HG03565 (cell line): Measurements from ENCODE around the gene E4F1.
"Not testable (repeated sequence)": the region's sequence is repeated elsewhere in the genome, so short reads cannot be mapped to it uniquely, and the experiment has no call there.

Experiments
- ATAC-seq: cut with Tn5 transposase; IDR thresholded peaks from one replicate; pipeline ENCODE4 v1.9.1; 2021; ENCODE audit warnings: mild to moderate bottlenecking, moderate library complexity; ENCODE audit not compliant: unreplicated experiment

E4F1 gene

DNA sequence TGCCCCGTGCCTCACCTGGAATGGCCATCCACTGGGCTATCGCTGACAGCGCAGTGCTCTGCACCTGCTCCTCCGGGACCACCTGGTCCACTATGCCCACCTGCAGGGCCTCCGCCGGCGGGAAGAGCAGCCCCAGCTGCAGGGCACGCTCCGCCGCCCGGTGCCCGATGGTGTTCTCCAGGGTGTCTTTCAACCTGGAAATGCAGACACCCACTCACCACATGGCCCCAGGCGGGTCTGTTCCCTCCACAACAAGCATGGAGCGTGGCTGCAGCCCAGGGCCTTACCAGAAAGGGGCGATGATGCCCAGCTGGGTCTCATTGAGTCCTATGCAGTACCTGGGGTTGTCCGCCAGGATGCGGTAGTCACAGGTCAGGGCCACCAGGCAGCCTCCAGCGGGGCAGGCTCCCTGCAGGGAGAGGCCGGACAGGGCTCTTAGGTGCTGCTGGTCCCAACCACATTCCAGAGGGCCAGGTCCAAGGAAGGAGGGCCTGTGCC lies 19.7 kb downstream of the E4F1 start:
- ATAC-seq: no peak

- ATAC-seq: no peak
Measured at GRCh38 chr16:2243781-2244180, 20.4 kb downstream of the E4F1 start.

- no peak for ATAC-seq
Measured at GRCh38 chr16:2244301-2244700, 20.9 kb downstream of the E4F1 start.

DNA sequence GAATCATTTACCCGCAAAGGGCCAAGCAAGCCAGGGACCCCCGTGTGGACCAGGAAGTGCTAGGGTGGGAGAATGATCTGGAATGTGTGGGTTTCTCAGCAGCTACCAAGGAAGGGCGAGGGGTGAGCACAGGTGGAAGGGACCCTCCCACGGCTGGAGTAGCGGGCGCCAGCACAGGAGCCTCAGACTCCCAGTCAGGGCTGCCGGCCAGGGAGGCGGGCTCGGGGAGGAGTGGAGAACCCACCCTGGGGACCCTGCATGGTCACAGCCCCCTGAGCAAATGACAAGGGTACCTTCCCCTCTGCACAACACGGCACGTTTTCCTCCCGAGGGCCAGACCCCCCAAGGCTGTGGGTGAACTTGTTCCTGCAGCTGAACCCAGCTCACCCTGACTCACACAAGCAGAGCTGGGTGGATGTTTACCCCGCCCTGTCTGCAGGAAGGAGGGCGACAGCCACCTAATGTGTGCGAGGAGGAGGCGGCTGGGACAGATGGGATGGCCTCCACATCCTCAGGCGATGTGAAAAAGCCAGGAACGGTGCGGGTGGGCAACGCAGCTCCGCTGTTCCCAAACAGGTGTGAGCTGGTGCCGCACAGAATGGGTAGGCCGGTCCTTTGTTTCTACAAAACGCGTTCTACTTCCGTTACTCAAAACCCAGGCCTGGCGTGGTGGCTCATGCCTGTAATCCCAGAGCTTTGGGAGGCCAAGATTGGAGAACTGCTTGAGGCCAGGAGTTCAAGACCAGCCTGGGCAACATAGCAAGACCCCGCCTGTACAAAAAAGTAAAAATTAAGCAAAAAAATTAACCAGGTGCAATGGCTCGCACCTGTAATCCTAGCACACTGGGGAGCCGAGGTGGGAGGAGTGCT lies 21.8 kb downstream of the E4F1 start:
- ATAC-seq: no peak

DNA sequence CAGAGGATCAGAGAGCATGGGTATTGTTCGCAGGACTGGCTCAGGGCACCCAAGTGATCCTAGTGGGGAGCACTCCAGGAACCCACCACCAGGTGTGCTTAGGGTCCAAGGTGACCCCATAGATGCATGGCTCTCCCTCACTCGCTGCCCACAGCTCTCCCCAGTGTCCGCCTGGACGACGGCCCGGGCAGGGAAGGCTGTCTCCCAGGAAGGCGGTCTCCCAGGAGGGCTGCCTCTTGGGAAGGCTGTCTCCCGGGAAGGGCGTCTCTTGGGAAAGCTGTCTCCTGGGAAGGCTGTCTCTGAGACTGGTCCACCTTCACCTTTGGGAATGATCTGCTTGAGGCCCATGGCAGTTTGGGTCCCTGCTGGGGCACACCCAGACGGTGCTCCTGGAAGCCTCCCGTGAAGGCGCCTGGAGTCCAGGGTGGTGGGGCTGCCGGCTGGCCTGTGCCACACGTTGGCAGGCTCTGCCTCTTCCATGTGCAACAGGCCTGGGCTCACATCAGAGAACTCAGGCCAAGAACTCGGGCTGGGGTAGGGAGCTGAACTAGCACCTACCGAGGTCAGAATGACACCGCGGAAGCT lies 23.0 kb downstream of the E4F1 start:
- no peak for ATAC-seq

DNA sequence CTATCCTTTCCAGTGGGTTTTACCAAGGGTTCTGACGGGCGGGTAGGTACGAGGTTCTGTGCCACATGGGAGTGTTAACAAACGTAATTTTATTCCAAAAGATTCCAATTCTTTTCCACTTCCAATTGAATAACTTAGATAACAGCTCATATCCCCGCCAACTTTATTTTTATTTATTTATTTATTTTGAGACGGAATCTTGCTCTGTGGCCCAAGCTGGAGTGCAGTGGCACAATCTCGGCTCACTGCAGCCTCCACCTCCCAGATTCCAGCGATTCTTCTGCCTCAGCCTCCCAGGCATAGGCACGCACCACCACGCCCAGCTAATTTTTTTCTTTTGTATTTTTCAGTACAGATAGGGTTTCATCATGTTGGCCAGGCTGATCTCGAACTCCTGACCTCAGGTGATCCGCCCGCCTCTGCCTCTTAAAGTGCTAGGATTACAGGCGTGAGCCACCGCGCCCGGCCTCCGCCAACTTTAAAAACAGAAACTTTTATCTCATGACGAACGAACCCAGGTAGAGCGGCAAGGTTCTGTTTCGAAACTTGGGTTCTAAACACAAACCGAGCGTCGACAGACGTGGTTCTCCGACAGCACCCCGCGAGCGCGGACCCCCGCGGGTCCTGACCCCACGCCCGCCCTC lies 27.4 kb downstream of the E4F1 start:
- ATAC-seq: no peak

DNA sequence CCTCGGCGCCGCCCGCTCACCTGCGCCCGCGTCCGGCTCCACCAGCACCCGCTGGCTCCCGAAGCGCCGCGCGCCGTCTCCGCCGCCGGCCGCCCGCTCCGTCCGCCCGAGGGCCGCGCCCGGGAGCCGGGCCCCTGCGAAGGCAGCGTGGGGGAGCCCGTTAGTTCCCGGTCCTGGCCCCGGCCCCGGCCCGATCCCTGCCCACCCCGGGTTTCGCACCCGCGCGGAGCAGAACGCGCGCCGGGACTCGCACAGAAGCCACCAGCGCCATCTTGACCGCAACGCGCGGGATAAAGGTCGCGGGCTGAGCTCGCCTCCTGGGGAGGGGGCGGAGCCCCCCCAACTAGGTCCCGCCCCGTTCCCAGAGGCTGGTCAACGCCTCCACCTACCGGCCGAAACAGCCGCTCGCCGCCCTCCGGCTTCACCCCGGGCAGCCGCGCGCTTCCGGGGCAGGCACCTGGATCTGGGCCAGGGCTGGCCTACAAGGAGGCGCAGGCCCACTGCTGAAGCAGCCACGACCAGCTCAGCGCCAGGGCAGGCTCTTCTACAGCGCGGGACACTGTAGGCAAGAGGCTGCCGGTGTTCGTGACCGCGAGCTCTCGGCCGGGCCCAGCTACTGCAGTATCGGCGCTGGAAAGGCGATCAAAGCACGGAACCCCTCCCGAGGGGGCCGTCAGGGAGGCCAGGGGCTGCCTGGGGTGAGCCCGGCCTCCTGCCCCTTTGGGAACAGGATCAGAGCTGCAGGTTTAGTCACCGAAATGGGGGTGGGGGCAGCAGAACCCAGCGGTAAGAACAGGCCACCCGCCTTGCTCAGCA lies 28.1 kb downstream of the E4F1 start, which contains the start of gene ECI1:
ECI1 (minus strand) TSS at position 292 of the 816 bp plus-strand sequence; CDS start at position 271, 21 bp downstream.
- ATAC-seq: peak; percentile 86

DNA sequence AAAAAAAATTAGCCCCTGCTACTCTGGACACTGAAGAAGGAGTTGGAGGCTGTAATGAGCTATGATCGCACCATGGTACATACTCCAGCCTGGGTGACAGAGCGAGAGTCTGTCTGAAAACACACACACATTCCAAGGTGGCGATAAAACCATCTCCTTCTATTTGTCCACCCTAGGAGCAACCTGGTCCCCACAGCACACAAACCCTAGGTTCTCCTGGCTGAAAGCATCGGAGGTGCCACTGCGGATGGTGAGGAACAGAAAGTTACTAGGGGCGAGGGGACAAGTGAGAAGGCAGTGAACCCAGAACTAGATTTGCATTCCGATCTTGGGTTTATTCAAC lies 29.4 kb downstream of the E4F1 start:
- ATAC-seq: no peak

DNA sequence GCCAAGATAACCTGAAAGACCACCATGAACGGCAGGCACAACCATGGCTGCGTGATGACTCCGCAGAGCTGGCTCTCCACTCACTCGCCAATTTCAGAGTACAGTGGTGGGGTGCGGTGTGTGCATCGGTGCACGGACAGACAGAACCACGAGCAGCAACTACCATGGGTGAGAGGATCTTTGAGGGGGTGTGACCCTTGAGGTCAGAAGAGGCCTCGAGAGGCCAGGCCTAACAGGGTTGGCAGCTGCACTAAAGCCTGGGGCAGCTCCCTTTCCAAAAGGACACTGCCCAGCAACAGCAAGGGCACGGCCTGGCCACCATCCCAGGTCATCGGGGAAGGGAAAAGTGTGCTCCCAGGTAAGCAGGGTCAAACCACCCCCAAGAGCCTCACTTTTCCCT lies 29.9 kb downstream of the E4F1 start:
- ATAC-seq: no peak

- no peak for ATAC-seq
Measured at GRCh38 chr16:2256531-2257140, 33.2 kb downstream of the E4F1 start.

DNA sequence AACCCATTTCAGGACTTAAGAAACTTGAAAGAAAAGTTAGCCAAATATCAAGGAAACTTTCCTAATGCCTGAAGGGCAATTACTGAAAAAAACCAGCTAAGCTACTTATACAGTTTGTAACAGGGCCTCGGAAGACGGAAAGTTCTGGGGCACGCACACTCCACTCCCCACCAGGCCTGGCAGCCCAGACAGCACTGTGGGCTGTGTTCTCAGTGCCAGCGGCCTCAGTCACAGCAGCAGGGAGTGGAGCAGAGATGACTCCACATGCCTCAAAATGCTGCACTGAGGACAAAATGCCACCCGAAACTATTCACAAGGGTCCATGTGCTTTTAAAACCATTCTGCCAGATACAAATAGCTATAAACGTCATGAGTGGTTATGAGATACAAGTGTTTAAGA lies 34.3 kb downstream of the E4F1 start:
- no peak for ATAC-seq

- ATAC-seq: not testable (repeated sequence)
Measured at GRCh38 chr16:2258530-2258929, 35.1 kb downstream of the E4F1 start.

DNA sequence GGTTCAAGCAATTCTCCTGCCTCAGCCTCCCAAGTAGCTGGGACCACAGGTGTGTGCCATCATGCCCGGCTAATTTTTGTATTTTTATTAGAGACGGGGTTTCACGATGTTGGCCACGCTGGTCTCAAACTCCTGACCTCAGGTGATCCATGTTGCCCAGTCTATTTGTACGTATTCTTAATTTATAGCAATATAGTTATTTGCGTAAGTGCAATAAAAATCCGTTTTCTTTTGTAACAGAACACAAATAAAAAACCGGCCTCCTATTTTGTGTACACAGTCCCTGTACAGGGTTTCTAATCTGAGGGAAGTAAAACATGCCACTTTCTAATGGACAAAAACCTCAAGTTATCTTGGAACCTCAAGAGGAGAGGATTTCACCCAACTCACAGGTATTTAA lies 36.9 kb downstream of the E4F1 start:
- ATAC-seq: no peak

DNA sequence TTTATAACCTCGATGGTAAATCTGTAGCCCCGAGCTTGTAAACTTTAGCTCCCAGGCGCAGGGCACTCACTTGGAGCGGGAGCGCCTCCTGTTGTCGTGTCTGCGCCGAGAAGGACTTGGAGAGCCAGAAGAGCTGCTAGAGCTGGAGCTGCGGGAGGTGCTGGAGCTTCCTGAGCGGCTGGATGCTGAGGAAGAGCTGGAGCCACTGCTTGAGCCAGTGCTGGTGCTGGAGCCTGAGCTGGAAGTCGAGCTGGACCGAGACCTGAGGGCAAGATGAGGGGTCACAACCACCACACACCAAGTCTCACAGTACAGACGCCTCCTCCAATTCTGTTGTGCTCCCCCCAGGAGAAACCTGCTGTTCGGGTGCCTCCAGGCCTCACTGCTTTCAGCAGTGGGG lies 39.6 kb downstream of the E4F1 start:
- ATAC-seq: not testable (repeated sequence)

- not testable (repeated sequence) for ATAC-seq
Measured at GRCh38 chr16:2266887-2267286, 43.5 kb downstream of the E4F1 start.

GRCh38 chr16:2267505-2267912 lies 44.1 kb downstream of the E4F1 start:
- peak; percentile 53 for ATAC-seq

DNA sequence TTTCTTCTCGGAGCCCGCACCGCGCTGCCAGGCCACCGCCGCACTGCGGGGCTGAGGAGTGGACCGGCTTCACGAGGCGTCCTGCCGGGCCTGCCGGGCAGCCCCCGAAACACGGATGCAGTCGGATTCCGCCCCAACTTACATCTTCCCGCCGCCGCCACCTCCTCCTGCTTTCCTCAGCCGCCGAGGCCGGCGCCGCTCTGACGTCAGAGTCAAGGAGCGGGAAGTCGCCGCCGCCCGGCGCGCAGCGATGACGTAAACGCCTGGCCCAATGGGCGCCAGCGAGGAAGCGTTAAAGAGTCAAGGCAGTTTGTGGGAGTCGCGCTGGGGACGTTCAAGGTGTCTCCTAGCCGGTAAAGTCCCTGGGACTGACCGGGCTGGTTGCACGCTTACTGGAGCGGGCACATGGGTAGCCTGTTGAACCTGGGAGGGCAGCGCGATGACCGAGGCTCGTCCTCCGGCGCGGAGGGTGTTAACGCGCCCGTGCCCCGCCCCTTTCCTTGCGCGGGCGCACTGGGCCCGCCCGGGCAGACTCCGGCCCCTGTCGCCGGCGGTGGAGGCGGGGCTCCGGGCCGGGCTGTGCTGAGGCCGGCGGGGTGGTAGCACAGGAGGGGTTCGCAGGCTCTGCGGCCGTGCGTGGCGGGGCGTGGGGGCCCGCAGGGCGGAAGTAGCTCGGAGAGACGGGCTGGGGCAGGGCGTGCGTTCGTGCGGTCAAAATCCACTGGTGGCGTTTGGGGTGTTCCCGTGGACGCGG lies 44.7 kb downstream of the E4F1 start, which contains the start of gene RNPS1:
RNPS1 (minus strand) TSS at position 214 of the 754 bp plus-strand sequence. CDS start 3,483 bp downstream, outside the sequence.
- peak; percentile 62 for ATAC-seq

DNA sequence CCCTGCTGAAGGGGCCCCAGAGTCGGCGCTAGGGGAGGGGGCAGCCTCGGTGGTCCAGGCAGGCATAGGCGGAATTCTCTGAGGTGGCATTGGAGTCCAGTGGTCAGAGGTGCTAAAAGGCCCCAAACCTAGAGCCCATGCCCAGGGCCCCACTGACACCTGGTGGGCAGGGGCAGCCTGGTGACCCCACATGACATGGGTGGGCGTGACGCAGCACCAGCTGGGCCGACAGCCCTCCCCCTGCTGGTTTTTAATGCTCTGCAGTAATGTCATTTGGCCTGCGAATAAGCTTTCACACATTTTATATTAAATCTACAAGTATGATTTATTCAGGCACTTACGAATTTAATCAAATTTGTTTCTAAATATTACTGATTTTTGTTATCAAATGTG lies 46.7 kb downstream of the E4F1 start:
- ATAC-seq: no peak

DNA sequence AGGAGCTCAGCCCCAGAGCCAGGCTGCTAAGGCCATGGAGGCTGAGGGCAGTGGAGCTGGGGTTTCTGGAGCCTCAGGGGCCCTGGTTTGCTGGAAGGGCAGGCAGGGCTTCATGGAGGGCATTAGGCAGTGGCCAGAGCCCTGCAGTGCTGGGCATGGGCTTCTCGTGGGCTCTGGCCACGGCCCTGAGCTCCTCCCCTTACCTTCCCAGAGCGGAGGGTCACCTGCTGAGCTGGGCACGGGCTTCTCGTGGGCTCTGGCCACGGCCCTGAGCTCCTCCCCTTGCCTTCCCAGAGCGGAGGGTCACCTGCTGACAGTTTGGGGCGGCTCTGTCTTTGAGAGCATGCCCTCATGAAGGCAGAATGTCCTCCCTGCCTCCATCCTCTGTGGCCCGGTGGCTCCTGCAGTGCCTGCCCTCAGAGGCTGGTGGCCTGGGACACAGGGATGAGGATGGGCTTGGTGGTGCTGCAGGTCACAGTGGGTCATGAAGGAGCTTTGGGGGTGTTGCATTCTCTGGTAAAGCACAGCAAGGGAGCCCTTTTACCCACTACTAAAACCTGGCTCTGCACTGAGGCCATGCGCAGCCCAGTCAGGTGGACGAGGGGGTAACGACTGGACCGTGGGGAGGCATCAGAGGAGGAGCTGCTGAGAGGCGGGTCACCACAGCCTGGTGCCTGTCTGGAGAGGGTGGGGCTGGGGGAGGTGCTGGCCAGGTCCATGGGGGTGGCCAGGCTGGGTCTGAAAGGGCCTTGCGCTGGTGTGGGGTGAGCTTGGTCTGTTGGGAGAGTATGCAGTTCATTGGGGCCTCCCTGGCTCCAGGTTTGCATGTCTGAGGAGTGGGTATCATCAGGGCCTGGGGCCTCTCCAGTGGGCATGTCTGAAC lies 47.4 kb downstream of the E4F1 start:
- ATAC-seq: no peak
